Tibial nerve (tissue), 4 donors: ENCODE results near the gene ZNFX1.

Experiments
- CTCF ChIP-seq, 5 experiments: fragments of 200-600 bp in 3 of 5; fragments of 450-650 bp in 2 of 5; sonication (generic) in 3 of 5; IDR thresholded peaks; one replicate each; pipeline ENCODE4 v1.5.1; 2016 to 2019; ENCODE audit warnings: antibody characterized with exemption in 5 of 5, mild to moderate bottlenecking in 3 of 5, moderate library complexity in 2 of 5
- EP300 ChIP-seq, 2 donors: sonication (generic); formaldehyde crosslinking; IDR thresholded peaks; one replicate each; pipeline ENCODE4 v1.6.1; 2017; ENCODE audit warnings: antibody characterized with exemption in 2 of 2, mild to moderate bottlenecking in 1 of 2
- POLR2A ChIP-seq, 2 donors: fragments of 450-650 bp; IDR thresholded peaks; one replicate each; pipeline ENCODE4 v1.6.1; 2017; ENCODE audit warnings: antibody characterized with exemption in 2 of 2, mild to moderate bottlenecking in 2 of 2, moderate library complexity in 2 of 2

GRCh38 chr20:49315580-49315979 lies 37.7 kb upstream of the ZNFX1 start:
- TF ChIP-seq CTCF (IDR thresholded peaks at IDR 0.05), result no peak
- TF ChIP-seq POLR2A (IDR thresholded peaks at IDR 0.05), result no peak
- no peak for TF ChIP-seq EP300 (IDR thresholded peaks at IDR 0.05)
